ENCODE data around the gene AIPL1. TPM values are rescaled to one million over a fixed set of nuclear protein-coding genes. Genes with fewer than 3 reads are reported as not detected.

AIPL1 gene
- total and polyA plus RNA-seq, 2 donors (not counting 3 experiments of a cell fraction or from before 2014, with no cell fraction given): not detected

DNA sequence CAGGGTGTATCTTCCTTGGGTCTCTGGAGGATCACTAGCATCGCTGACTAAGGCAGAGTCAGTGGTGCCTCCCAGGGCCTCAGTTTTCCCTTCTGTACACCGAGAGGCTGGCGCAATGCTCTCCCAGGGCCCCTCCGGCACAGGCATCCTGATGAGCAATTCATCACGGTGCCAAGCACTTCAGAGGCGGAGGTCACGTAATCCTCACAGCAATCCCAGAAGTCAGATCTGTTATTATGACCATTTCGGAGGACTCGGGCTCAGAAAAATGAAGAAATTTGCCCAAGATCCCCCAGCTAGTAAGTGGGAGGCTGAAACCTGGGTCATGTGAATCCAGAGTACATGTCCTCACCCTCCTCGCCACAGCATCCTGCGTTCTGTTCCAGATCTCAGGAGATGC lies 46.5 kb downstream of the AIPL1 start:
- Histone ChIP-seq H2AFZ (ENCODE audit: low read depth, low read length) (no peak overlapping the region), H3K9me1 (replicated peaks; ENCODE audit: control insufficient read depth, extremely low read depth, insufficient read depth, low read length) (no peaks in the 10 kb centered on the region), H4K20me1 (replicated peaks; ENCODE audit: control insufficient read depth, extremely low read depth, insufficient read depth, low read length) (no peaks in the 10 kb centered on the region), H3K27ac (ENCODE audit: insufficient read depth, low read depth, low read length) (no peak overlapping the region), H3K4me1 (ENCODE audit: control insufficient read depth, extremely low read depth, insufficient read depth, low read length) (no peaks in the 10 kb centered on the region), H3K27me3 (ENCODE audit: control insufficient read depth in 2 of 2, insufficient read depth in 2 of 2, low read length in 2 of 2) (peaks cover 0 to 4% of the 10 kb centered on the region in 2 experiments), H3K79me2 (ENCODE audit: control insufficient read depth, insufficient read depth, low read length) (no peaks in the 10 kb centered on the region), H3K9ac (replicated peaks; ENCODE audit: extremely low read depth, insufficient read depth, low read length) (no peak overlapping the region), H3K4me2 (ENCODE audit: insufficient read depth, low read length) (no peak overlapping the region), H3K36me3 (ENCODE audit: control insufficient read depth in 2 of 2, extremely low read depth in 1 of 2, insufficient read depth in 2 of 2, low read length in 2 of 2) (no peaks in the 10 kb centered on the region), H3K4me3 (replicated peaks in 1 of 3; ENCODE audit: insufficient read depth in 1 of 3, low read depth in 1 of 3, low read length in 3 of 3) (no peak overlapping the region), H3K9me3 (replicated peaks; ENCODE audit: control insufficient read depth, insufficient read depth, low read length) (no peaks in the 10 kb centered on the region)
- BruUV-seq (replicated peaks): no TSS peak
- intact Hi-C loops (cut with micrococcal nuclease): no loop called here
- ChIA-PET POLR2A (no interaction called here), CTCF (no interaction called here)
- no peak for TF ChIP-seq POLR2A (IDR thresholded peaks at IDR 0.05; ENCODE audit: low read depth, low read length)
- no peak for TF ChIP-seq MYC (IDR thresholded peaks at IDR 0.05; ENCODE audit: low read depth, low read length)
- TF ChIP-seq EZH2 (IDR thresholded peaks at IDR 0.05; ENCODE audit: borderline replicate concordance, low read depth, low read length, severe bottlenecking): no peak
- no peak for TF ChIP-seq MAX (IDR thresholded peaks at IDR 0.05; ENCODE audit: insufficient read depth, insufficient read length)
- no peak for TF ChIP-seq GATA2 (IDR thresholded peaks at IDR 0.05; ENCODE audit: insufficient read depth, insufficient read length, low read depth, low read length)
- no peak for TF ChIP-seq JUN (IDR thresholded peaks at IDR 0.05; ENCODE audit: borderline replicate concordance, insufficient read depth, insufficient read length, low read depth)
- TF ChIP-seq POLR2AphosphoS5 (IDR thresholded peaks at IDR 0.05; ENCODE audit: insufficient read depth, low read depth, low read length): no peak
- no peak for TF ChIP-seq FOS (IDR thresholded peaks at IDR 0.05; ENCODE audit: borderline replicate concordance, insufficient read depth, low read length)
- TF ChIP-seq, protein P1, sequence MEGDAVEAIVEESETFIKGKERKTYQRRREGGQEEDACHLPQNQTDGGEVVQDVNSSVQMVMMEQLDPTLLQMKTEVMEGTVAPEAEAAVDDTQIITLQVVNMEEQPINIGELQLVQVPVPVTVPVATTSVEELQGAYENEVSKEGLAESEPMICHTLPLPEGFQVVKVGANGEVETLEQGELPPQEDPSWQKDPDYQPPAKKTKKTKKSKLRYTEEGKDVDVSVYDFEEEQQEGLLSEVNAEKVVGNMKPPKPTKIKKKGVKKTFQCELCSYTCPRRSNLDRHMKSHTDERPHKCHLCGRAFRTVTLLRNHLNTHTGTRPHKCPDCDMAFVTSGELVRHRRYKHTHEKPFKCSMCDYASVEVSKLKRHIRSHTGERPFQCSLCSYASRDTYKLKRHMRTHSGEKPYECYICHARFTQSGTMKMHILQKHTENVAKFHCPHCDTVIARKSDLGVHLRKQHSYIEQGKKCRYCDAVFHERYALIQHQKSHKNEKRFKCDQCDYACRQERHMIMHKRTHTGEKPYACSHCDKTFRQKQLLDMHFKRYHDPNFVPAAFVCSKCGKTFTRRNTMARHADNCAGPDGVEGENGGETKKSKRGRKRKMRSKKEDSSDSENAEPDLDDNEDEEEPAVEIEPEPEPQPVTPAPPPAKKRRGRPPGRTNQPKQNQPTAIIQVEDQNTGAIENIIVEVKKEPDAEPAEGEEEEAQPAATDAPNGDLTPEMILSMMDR (IDR thresholded peaks at IDR 0.05; ENCODE audit: extremely low read depth in 1 of 2, insufficient read depth in 1 of 2, low read depth in 1 of 2, low read length in 2 of 2): no peak
- no peak for DNase-seq (ENCODE audit: low read depth, low spot score)
- no peak for FAIRE-seq
- dilution Hi-C loops (cut with MboI; ENCODE audit: extremely low pct_ligation_motif_present, low sequenced_read_pairs): no loop called here

All from endothelial cell of umbilical vein (primary cell).